Endodermal cell (in vitro differentiated cells): ENCODE measurements around the gene MAPK1IP1L. TPM values are rescaled to one million over a fixed set of nuclear protein-coding genes. Genes with fewer than 3 reads are reported as not detected.

Source experiments
- DNase-seq: peaks from one replicate; pipeline ENCODE4 v3.0.0-alpha.2; 2017
- H3K27ac ChIP-seq: 2 replicates; pipeline ENCODE4 v1.5.1; 2013; ENCODE audit warnings: mild to moderate bottlenecking, low read depth, low read length, moderate library complexity
- H3K27me3 ChIP-seq: 2 replicates; pipeline ENCODE4 v1.6.1; 2013; ENCODE audit warnings: mild to moderate bottlenecking, low read length, moderate library complexity; ENCODE audit not compliant: insufficient read depth, control insufficient read depth, poor library complexity, severe bottlenecking
- H3K36me3 ChIP-seq: 2 replicates; pipeline ENCODE4 v1.7.0; 2013; ENCODE audit warnings: mild to moderate bottlenecking, low read length, moderate library complexity; ENCODE audit not compliant: control insufficient read depth, insufficient read depth
- H3K4me1 ChIP-seq: one replicate; pipeline ENCODE4 v1.7.0; 2013; ENCODE audit warnings: low read length; ENCODE audit not compliant: control insufficient read depth, insufficient read depth
- H3K4me3 ChIP-seq: 2 replicates; pipeline ENCODE4 v1.5.1; 2013; ENCODE audit warnings: mild to moderate bottlenecking, low read length, moderate library complexity
- H3K9ac ChIP-seq: 2 replicates; pipeline ENCODE4 v1.6.1; 2013; ENCODE audit warnings: mild to moderate bottlenecking, low read length, moderate library complexity; ENCODE audit not compliant: poor library complexity, severe bottlenecking; ENCODE audit errors: extremely low read depth
- H3K9me3 ChIP-seq: 2 replicates; pipeline ENCODE4 v1.6.1; 2013; ENCODE audit warnings: mild to moderate bottlenecking, low read length, moderate library complexity; ENCODE audit not compliant: control insufficient read depth
- H3K27ac Mint-ChIP-seq: 2 replicates; pipeline ENCODE4 v1.8.0; 2020; ENCODE audit warnings: mixed read lengths
- H3K27me3 Mint-ChIP-seq: 2 replicates; pipeline ENCODE4 v1.8.0; 2021; ENCODE audit warnings: mild to moderate bottlenecking, mixed read lengths; ENCODE audit not compliant: insufficient read depth
- H3K36me3 Mint-ChIP-seq: 2 replicates; pipeline ENCODE4 v1.8.0; 2020; ENCODE audit warnings: low read depth, mixed read lengths
- H3K4me1 Mint-ChIP-seq: 2 replicates; pipeline ENCODE4 v1.8.0; 2020; ENCODE audit warnings: mixed read lengths
- H3K4me3 Mint-ChIP-seq: 2 replicates; pipeline ENCODE4 v1.8.0; 2020; ENCODE audit warnings: mild to moderate bottlenecking, moderate library complexity, mixed read lengths
- H3K9me3 Mint-ChIP-seq: 2 replicates; pipeline ENCODE4 v1.8.0; 2020; ENCODE audit warnings: mild to moderate bottlenecking, mixed read lengths
- CTCF ChIP-seq: fragments of 200-600 bp; sonication (generic); conservative IDR thresholded peaks from 2 replicates; pipeline ENCODE4 v1.5.0; 2021; ENCODE audit warnings: antibody characterized with exemption, mild to moderate bottlenecking
- WGBS, 2 experiments: methylation state at CpG; one replicate each; pipeline versions ENCODE4 v1.1.5 to v1.1.7; 2013; ENCODE audit warnings: missing lambda C conversion rate in 2 of 2, mixed read lengths in 1 of 2; ENCODE audit not compliant: insufficient coverage in 1 of 2, insufficient read length in 1 of 2; 5-methylcytosine and 5-hydroxymethylcytosine counted together
- long read RNA-seq, 4 experiments: library from polyadenylated mRNA in 2 of 4; library from RNA in 1 of 4; library from capped mRNA in 1 of 4; stranded (forward) in 3 of 4; unstranded in 1 of 4; transcript quantifications; one replicate each; pipeline ENCODE4 v2.0.0, GENCODE V29; 2020 to 2021; ENCODE audit warnings: inconsistent platforms in 1 of 4
- polyA plus RNA-seq, 2 experiments: library from polyadenylated mRNA; stranded (reverse); fragments of 50-300 nt; gene quantifications; one replicate each; pipeline ENCODE4 v1.2.3, GENCODE V29; 2013
- total RNA-seq, 2 donors: library from RNA; stranded (reverse); fragmentation: NEBNext Ultra II Directional in 1 of 2; extraction: Animal tissue kit (Norgen Biotek cat#: 25700) in 1 of 2; gene quantifications; 2 replicates in 1 of 2; 3 replicates in 1 of 2; pipeline ENCODE4 v1.2.1, GENCODE V29; 2021

The MAPK1IP1L gene
- 100 to 1,000 TPM; 122 to 153 TPM for total RNA-seq
- polyA plus RNA-seq (2013, experiment 1 of 2) = 124 TPM
- polyA plus RNA-seq (2013, experiment 2 of 2) = 111 TPM
- long read RNA-seq, experiment 1, partial matches to known transcripts = 6 of 74 reads
- long read RNA-seq, experiment 1, other reads (novel, unspliced or antisense) = 68 of 74 reads
- long read RNA-seq, experiment 2, partial matches to known transcripts = 10 of 309 reads
- long read RNA-seq, experiment 2, other reads (novel, unspliced or antisense) = 299 of 309 reads
- long read RNA-seq, experiment 3, partial matches to known transcripts = 24 of 284 reads
- long read RNA-seq, experiment 3, other reads (novel, unspliced or antisense) = 260 of 284 reads
- long read RNA-seq, experiment 4, partial matches to known transcripts = 2 of 150 reads
- long read RNA-seq, experiment 4, other reads (novel, unspliced or antisense) = 148 of 150 reads

GRCh38 chr14:55051423-55052268 lies at the start of gene MAPK1IP1L:
MAPK1IP1L (plus strand) TSS chr14:55051647; CDS start chr14:55061684, 10,037 bp downstream.
- Mint-ChIP-seq H3K36me3 (peaks cover 26% of the 10 kb centered on the region), H3K4me1 (peaks cover 22% of the 10 kb centered on the region), H3K27ac (peak within 1 kb of the TSS; percentile 99), H3K4me3 (peak within 1 kb of the TSS; percentile 87), H3K27me3 (peaks cover 2% of the 10 kb centered on the region), H3K9me3 (no peaks in the 10 kb centered on the region)
- H3K27me3 ChIP-seq = no peaks in the 10 kb centered on the region
- peaks cover 5% of the 10 kb centered on the region for H3K9me3 ChIP-seq
- peak within 1 kb of the TSS; percentile 99 for H3K27ac ChIP-seq
- peak within 1 kb of the TSS; percentile 100 for H3K9ac ChIP-seq
- H3K4me3 ChIP-seq = peak within 1 kb of the TSS; percentile 89
- TF ChIP-seq CTCF = peak; percentile 99
- H3K4me1 ChIP-seq = peaks cover 5% of the 10 kb centered on the region
- peaks cover 37% of the 10 kb centered on the region for H3K36me3 ChIP-seq
- peak; percentile 98 for DNase-seq
- 0 to 1% methylated on average over 21 to 93 of the region's 98 CpGs for WGBS, 2 experiments

- H3K9me3 Mint-ChIP-seq = no peaks in the 10 kb centered on the region
- no peak for TF ChIP-seq CTCF
- no peak for DNase-seq
- H3K27ac ChIP-seq = no peak overlapping the region
- no peak overlapping the region for H3K4me3 ChIP-seq
- no peak overlapping the region for H3K9ac ChIP-seq
- H3K27ac Mint-ChIP-seq = no peak overlapping the region
- no peaks in the 10 kb centered on the region for H3K4me1 Mint-ChIP-seq
- 93 to 96% methylated on average over 4 of the region's 4 CpGs for WGBS, 2 experiments
- H3K27me3 ChIP-seq = no peaks in the 10 kb centered on the region
- no peak overlapping the region for H3K4me3 Mint-ChIP-seq
- no peaks in the 10 kb centered on the region for H3K9me3 ChIP-seq
- H3K36me3 Mint-ChIP-seq = peaks cover 69% of the 10 kb centered on the region
- peaks cover 73% of the 10 kb centered on the region for H3K36me3 ChIP-seq
- H3K4me1 ChIP-seq = no peaks in the 10 kb centered on the region
- no peaks in the 10 kb centered on the region for H3K27me3 Mint-ChIP-seq
Measured at GRCh38 chr14:55005071-55005470, 46.4 kb upstream of the MAPK1IP1L start.

GRCh38 chr14:55015006-55015405 lies 36.4 kb upstream of the MAPK1IP1L start:
- DNase-seq = no peak
- no peaks in the 10 kb centered on the region for H3K9me3 ChIP-seq
- Mint-ChIP-seq H3K4me1 (no peaks in the 10 kb centered on the region), H3K27me3 (no peaks in the 10 kb centered on the region), H3K36me3 (peaks cover 49% of the 10 kb centered on the region), H3K27ac (no peak overlapping the region), H3K4me3 (no peak overlapping the region), H3K9me3 (no peaks in the 10 kb centered on the region)
- H3K27ac ChIP-seq = no peak overlapping the region
- H3K4me3 ChIP-seq = no peak overlapping the region
- no peak overlapping the region for H3K9ac ChIP-seq
- TF ChIP-seq CTCF = no peak
- H3K27me3 ChIP-seq = no peaks in the 10 kb centered on the region
- no peaks in the 10 kb centered on the region for H3K4me1 ChIP-seq
- 73 to 90% methylated on average over 2 of the region's 2 CpGs for WGBS, 2 experiments
- peaks cover 44% of the 10 kb centered on the region for H3K36me3 ChIP-seq
